GM12891 (cell line): ENCODE data around the gene NPHP4. TPM values are rescaled to one million over a fixed set of nuclear protein-coding genes. Genes with fewer than 3 reads are reported as not detected.

ENCODE experiments used
- DNase-seq: peaks from one replicate; pipeline ENCODE4 v3.0.0; 2011; ENCODE audit warnings: low spot score; ENCODE audit not compliant: insufficient read length
- FAIRE-seq: peaks from 2 replicates; lab custom pipeline; 2011; peaks lifted over from hg19 to GRCh38; lab: Jason Lieb, UNC
- PAX5 ChIP-seq: IDR thresholded peaks from 2 replicates; pipeline ENCODE4 v1.6.1; 2011; ENCODE audit warnings: low read length, moderate library complexity, mild to moderate bottlenecking; ENCODE audit not compliant: insufficient read depth, severe bottlenecking
- POLR2A ChIP-seq: IDR thresholded peaks from 2 replicates; pipeline ENCODE4 v1.6.1; 2011; ENCODE audit warnings: low read depth, low read length, control low read depth
- POLR2AphosphoS5 ChIP-seq: IDR thresholded peaks from 2 replicates; pipeline ENCODE4 v1.6.1; 2011; ENCODE audit warnings: low read depth, low read length, control low read depth
- POU2F2 ChIP-seq: IDR thresholded peaks from 2 replicates; pipeline ENCODE4 v1.6.1; 2011; ENCODE audit warnings: low read depth, mild to moderate bottlenecking, control low read depth, low read length, moderate library complexity
- SPI1 ChIP-seq: IDR thresholded peaks from 2 replicates; pipeline ENCODE4 v1.6.1; 2011; ENCODE audit warnings: low read depth, low read length, control low read depth
- TAF1 ChIP-seq: IDR thresholded peaks from 2 replicates; pipeline ENCODE4 v1.6.1; 2011; ENCODE audit warnings: low read depth, low read length, control low read depth
- polyA plus RNA-seq: library from polyadenylated mRNA; unstranded; fragments of >200 nt; gene quantifications from one replicate; pipeline ENCODE4 v1.2.1, GENCODE V29; 2012; ENCODE audit warnings: low read depth, missing spikeins, inconsistent platforms; ENCODE audit not compliant: missing spikeins

NPHP4 gene
- 4.0 TPM for polyA plus RNA-seq

GRCh38 chr1:5992026-5992813, at the start of gene NPHP4:
Gene NPHP4 (minus strand): TSS chr1:5992425. CDS start chr1:5986289, 6,136 bp downstream.
- peak; percentile 99 for TF ChIP-seq POU2F2
- TF ChIP-seq POLR2A: no peak
- no peak for TF ChIP-seq SPI1
- TF ChIP-seq TAF1: 0 out of 2 replicates have a peak, but pooled peaks have one; percentile 42
- peak; percentile 23; the same call in 1 of the 2 replicates for TF ChIP-seq POLR2AphosphoS5
- no peak for TF ChIP-seq PAX5
- DNase-seq (peak; percentile 99), FAIRE-seq (peak; percentile 100)

GRCh38 chr1:6041432-6042062, 49.3 kb upstream of the NPHP4 start:
- no peak for TF ChIP-seq POLR2A
- no peak for TF ChIP-seq PAX5
- no peak for TF ChIP-seq TAF1
- no peak for TF ChIP-seq POU2F2
- no peak for TF ChIP-seq POLR2AphosphoS5
- no peak for TF ChIP-seq SPI1
- DNase-seq: peak; percentile 69
- no peak for FAIRE-seq

GRCh38 chr1:6040861-6041415, 48.7 kb upstream of the NPHP4 start:
- no peak for FAIRE-seq
- TF ChIP-seq POU2F2: no peak
- TF ChIP-seq PAX5: no peak
- no peak for TF ChIP-seq POLR2A
- no peak for TF ChIP-seq TAF1
- no peak for TF ChIP-seq SPI1
- no peak for TF ChIP-seq POLR2AphosphoS5

GRCh38 chr1:6040444-6040843, 48.2 kb upstream of the NPHP4 start:
- DNase-seq (no peak), FAIRE-seq (no peak)
- TF ChIP-seq PAX5 (no peak), POU2F2 (no peak), SPI1 (no peak), TAF1 (no peak), POLR2A (no peak), POLR2AphosphoS5 (no peak)

More at GRCh38 chr1:6040861-6041415, 48.7 kb upstream of the NPHP4 start:
- no peak for DNase-seq

- no peak for DNase-seq
- no peak for FAIRE-seq
- TF ChIP-seq SPI1 (no peak), POU2F2 (no peak), TAF1 (no peak), POLR2A (no peak), PAX5 (no peak), POLR2AphosphoS5 (no peak)
Measured at GRCh38 chr1:6039031-6039430, 46.8 kb upstream of the NPHP4 start.

GRCh38 chr1:6038603-6039002, 46.4 kb upstream of the NPHP4 start:
- DNase-seq: no peak
- no peak for FAIRE-seq
- TF ChIP-seq SPI1: no peak
- no peak for TF ChIP-seq POLR2A
- no peak for TF ChIP-seq TAF1
- no peak for TF ChIP-seq POLR2AphosphoS5

- FAIRE-seq (peak; percentile 76), DNase-seq (peak; percentile 66)
- TF ChIP-seq POLR2AphosphoS5 (no peak), PAX5 (no peak), POU2F2 (no peak), SPI1 (no peak), POLR2A (no peak), TAF1 (no peak)
Measured at GRCh38 chr1:6037338-6037762, 45.1 kb upstream of the NPHP4 start.

- DNase-seq (no peak), FAIRE-seq (no peak)
- no peak for TF ChIP-seq PAX5
- TF ChIP-seq POLR2A: no peak
- no peak for TF ChIP-seq POU2F2
- no peak for TF ChIP-seq POLR2AphosphoS5
- TF ChIP-seq TAF1: no peak
- no peak for TF ChIP-seq SPI1
Measured at GRCh38 chr1:6035719-6036118, 43.5 kb upstream of the NPHP4 start.

GRCh38 chr1:6035303-6035702, 43.1 kb upstream of the NPHP4 start:
- no peak for DNase-seq
- TF ChIP-seq TAF1 (no peak), POLR2AphosphoS5 (no peak)
- FAIRE-seq: no peak

GRCh38 chr1:6034750-6035096, 42.5 kb upstream of the NPHP4 start:
- FAIRE-seq (no peak), DNase-seq (no peak)
- no peak for TF ChIP-seq TAF1
- TF ChIP-seq POLR2AphosphoS5: no peak
- TF ChIP-seq PAX5: no peak
- TF ChIP-seq SPI1: no peak
- TF ChIP-seq POLR2A: no peak
- no peak for TF ChIP-seq POU2F2
